K562 (cell line): ENCODE data around the gene TNFAIP1.

Experiments
- ARID1B ChIP-seq: fragments of 450-650 bp; IDR thresholded peaks from 2 replicates; pipeline ENCODE4 v1.6.1; 2016; ENCODE audit warnings: antibody characterized with exemption, mild to moderate bottlenecking, inconsistent platforms
- BRF1 ChIP-seq: IDR thresholded peaks from 3 replicates; pipeline ENCODE4 v1.6.1; 2011; ENCODE audit warnings: borderline replicate concordance, mild to moderate bottlenecking; ENCODE audit not compliant: insufficient read length; ENCODE audit errors: extremely low read depth
- CEBPB ChIP-seq: fragments of 450-650 bp; IDR thresholded peaks from 2 replicates; pipeline ENCODE4 v1.6.1; 2016; ENCODE audit warnings: missing genetic modification characterization, missing compliant biosample characterization
- CHD4 ChIP-seq: fragments of 200-600 bp; sonication (generic); IDR thresholded peaks from 3 replicates; pipeline ENCODE4 v1.6.1; 2012; ENCODE audit warnings: low read depth, mild to moderate bottlenecking, mixed read lengths, low read length, inconsistent platforms; ENCODE audit not compliant: insufficient read depth, insufficient replicate concordance, poor library complexity, severe bottlenecking
- FOXK2 ChIP-seq, 2 experiments: fragments of 450-650 bp; IDR thresholded peaks in 1 of 2; conservative IDR thresholded peaks in 1 of 2; 2 replicates each; pipeline ENCODE4 v1.6.1; 2016; ENCODE audit warnings: low read depth in 2 of 2, mild to moderate bottlenecking in 1 of 2
- HDGF ChIP-seq: fragments of 450-650 bp; IDR thresholded peaks from 2 replicates; pipeline ENCODE4 v1.6.1; 2016
- NFIX ChIP-seq: fragments of 250-450 bp; sonication (Bioruptor Pico); IDR thresholded peaks from 2 replicates; pipeline ENCODE4 v1.4.0; 2020; ENCODE audit warnings: low read depth, mild to moderate bottlenecking, moderate library complexity
- SMARCE1 ChIP-seq: fragments of 450-650 bp; IDR thresholded peaks from 2 replicates; pipeline ENCODE4 v1.7.1; 2016; ENCODE audit warnings: mild to moderate bottlenecking
- SMC3 ChIP-seq: conservative IDR thresholded peaks from 2 replicates; pipeline ENCODE4 v1.6.1; 2011; ENCODE audit warnings: low read depth, low read length, improper control_type of control experiment; ENCODE audit not compliant: insufficient read depth
- TAF1 ChIP-seq: IDR thresholded peaks from 2 replicates; pipeline ENCODE4 v1.6.1; 2011; ENCODE audit warnings: mild to moderate bottlenecking, low read length, moderate library complexity; ENCODE audit not compliant: insufficient read depth, control insufficient read depth, severe bottlenecking; ENCODE audit errors: extremely low read depth
- ZBTB1 ChIP-seq: sonication (generic); formaldehyde crosslinking; IDR thresholded peaks from 2 replicates; pipeline ENCODE4 v1.8.1; 2023; ENCODE audit warnings: missing genetic modification reagents, low read depth, mild to moderate bottlenecking, borderline replicate concordance
- ZNF583 ChIP-seq: fragments of 250-450 bp; sonication (Bioruptor Pico); IDR thresholded peaks from 2 replicates; pipeline ENCODE4 v1.4.0; 2020
- TF ChIP-seq, protein P1 (sequence below), 2 experiments: fragments of 450-650 bp in 1 of 2; sonication (generic) in 1 of 2; formaldehyde crosslinking in 1 of 2; IDR thresholded peaks; 2 replicates each; pipeline versions ENCODE4 v1.7.1 to v1.9.0; 2016 to 2022; ENCODE audit warnings: inconsistent platforms in 1 of 2, mild to moderate bottlenecking in 1 of 2, missing genetic modification reagents in 1 of 2
- TF ChIP-seq, protein P2 (sequence below), 3 experiments: IDR thresholded peaks in 2 of 3; conservative IDR thresholded peaks in 1 of 3; 2 replicates each; pipeline ENCODE4 v1.5.1; 2011 to 2012; ENCODE audit warnings: low read length in 3 of 3, mild to moderate bottlenecking in 3 of 3, control low read depth in 2 of 3, improper control_type of control experiment in 1 of 3, inconsistent platforms in 1 of 3, low read depth in 1 of 3, mixed read lengths in 1 of 3, moderate library complexity in 1 of 3; ENCODE audit not compliant: insufficient read depth in 2 of 3

DNA sequence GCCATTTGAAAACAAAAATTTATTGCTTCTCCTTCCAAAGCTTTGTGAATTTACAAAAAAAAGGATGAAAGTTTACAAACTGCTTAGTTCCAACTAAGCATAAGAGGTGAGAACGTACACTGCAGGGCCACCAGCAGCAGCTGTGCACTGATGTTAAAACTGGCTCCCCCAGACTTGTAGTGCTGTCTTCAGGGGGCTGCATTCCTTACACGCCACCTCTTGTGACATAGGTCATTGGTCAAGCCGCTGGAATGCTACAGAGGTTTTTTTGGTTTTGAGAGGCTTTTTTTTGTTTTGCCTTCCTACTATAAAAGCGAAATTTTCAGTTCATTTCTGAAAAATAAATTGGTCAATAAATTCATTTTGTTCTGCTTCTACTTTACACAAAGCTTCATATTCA is 7.2 kb upstream of the TNFAIP1 start:
- TF ChIP-seq SMC3 (no peak), CEBPB (tag) (no peak), HDGF (no peak), TAF1 (no peak), BRF1 (no peak), CHD4 (no peak), FOXK2 (conservative IDR thresholded peaks at IDR 0.05 in 1 of 2, IDR thresholded peaks at IDR 0.05 in 1 of 2; ENCODE audit: low read depth in 2 of 2) (no peak), SMARCE1 (no peak), ARID1B (no peak), NFIX (no peak), ZBTB1 (CRISPR knock-in tag) (no peak), ZNF583 (CRISPR knock-in tag) (no peak)
- TF ChIP-seq, protein P1, sequence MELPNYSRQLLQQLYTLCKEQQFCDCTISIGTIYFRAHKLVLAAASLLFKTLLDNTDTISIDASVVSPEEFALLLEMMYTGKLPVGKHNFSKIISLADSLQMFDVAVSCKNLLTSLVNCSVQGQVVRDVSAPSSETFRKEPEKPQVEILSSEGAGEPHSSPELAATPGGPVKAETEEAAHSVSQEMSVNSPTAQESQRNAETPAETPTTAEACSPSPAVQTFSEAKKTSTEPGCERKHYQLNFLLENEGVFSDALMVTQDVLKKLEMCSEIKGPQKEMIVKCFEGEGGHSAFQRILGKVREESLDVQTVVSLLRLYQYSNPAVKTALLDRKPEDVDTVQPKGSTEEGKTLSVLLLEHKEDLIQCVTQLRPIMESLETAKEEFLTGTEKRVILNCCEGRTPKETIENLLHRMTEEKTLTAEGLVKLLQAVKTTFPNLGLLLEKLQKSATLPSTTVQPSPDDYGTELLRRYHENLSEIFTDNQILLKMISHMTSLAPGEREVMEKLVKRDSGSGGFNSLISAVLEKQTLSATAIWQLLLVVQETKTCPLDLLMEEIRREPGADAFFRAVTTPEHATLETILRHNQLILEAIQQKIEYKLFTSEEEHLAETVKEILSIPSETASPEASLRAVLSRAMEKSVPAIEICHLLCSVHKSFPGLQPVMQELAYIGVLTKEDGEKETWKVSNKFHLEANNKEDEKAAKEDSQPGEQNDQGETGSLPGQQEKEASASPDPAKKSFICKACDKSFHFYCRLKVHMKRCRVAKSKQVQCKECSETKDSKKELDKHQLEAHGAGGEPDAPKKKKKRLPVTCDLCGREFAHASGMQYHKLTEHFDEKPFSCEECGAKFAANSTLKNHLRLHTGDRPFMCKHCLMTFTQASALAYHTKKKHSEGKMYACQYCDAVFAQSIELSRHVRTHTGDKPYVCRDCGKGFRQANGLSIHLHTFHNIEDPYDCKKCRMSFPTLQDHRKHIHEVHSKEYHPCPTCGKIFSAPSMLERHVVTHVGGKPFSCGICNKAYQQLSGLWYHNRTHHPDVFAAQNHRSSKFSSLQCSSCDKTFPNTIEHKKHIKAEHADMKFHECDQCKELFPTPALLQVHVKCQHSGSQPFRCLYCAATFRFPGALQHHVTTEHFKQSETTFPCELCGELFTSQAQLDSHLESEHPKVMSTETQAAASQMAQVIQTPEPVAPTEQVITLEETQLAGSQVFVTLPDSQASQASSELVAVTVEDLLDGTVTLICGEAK (IDR thresholded peaks at IDR 0.05): no peak
- TF ChIP-seq, protein P1 (CRISPR knock-in tag; IDR thresholded peaks at IDR 0.05): no peak
- TF ChIP-seq, protein P2, sequence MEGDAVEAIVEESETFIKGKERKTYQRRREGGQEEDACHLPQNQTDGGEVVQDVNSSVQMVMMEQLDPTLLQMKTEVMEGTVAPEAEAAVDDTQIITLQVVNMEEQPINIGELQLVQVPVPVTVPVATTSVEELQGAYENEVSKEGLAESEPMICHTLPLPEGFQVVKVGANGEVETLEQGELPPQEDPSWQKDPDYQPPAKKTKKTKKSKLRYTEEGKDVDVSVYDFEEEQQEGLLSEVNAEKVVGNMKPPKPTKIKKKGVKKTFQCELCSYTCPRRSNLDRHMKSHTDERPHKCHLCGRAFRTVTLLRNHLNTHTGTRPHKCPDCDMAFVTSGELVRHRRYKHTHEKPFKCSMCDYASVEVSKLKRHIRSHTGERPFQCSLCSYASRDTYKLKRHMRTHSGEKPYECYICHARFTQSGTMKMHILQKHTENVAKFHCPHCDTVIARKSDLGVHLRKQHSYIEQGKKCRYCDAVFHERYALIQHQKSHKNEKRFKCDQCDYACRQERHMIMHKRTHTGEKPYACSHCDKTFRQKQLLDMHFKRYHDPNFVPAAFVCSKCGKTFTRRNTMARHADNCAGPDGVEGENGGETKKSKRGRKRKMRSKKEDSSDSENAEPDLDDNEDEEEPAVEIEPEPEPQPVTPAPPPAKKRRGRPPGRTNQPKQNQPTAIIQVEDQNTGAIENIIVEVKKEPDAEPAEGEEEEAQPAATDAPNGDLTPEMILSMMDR (IDR thresholded peaks at IDR 0.05 in 2 of 3, conservative IDR thresholded peaks at IDR 0.05 in 1 of 3; ENCODE audit: insufficient read depth in 2 of 3, low read depth in 1 of 3, low read length in 3 of 3): no peak
